ENCODE results near the gene PDIA2.

PDIA2 gene

GRCh38 chr16:303760-304505, 21.0 kb downstream of the PDIA2 start:
- H3K27ac ChIP-seq (ENCODE audit: extremely low read depth, low read depth, low read length), result no peak overlapping the region
- H3K9me3 ChIP-seq (ENCODE audit: control insufficient read depth, insufficient read depth, low read depth, low read length), result no peaks in the 10 kb centered on the region
- ChIA-PET CTCF (interaction anchor here (0.5 kb wide), 1 partner anchor 34 kb away, joined by 3 read pairs; no protein-coding TSS in a partner anchor), POLR2A (no interaction called here)
- no peaks in the 10 kb centered on the region for H3K4me1 ChIP-seq (ENCODE audit: control insufficient read depth, insufficient read depth, low read length)
- peak; percentile 54 for TF ChIP-seq GLIS1 (tag by site-specific recombination; IDR thresholded peaks at IDR 0.05)
- TF ChIP-seq ZNF133 (tag by site-specific recombination; IDR thresholded peaks at IDR 0.05), result no peak
- peak; percentile 35; the same call in 1 of the 2 replicates for TF ChIP-seq CTCF (tag by site-specific recombination; IDR thresholded peaks at IDR 0.05)
- no peak overlapping the region for H3K4me3 ChIP-seq (ENCODE audit: low read depth, low read length)
- peaks cover 0 to 53% of the 10 kb centered on the region in 2 experiments; a peak in 2 of 3 replicates for H3K36me3 ChIP-seq (ENCODE audit: control insufficient read depth in 2 of 2, insufficient read depth in 1 of 2, low read length in 2 of 2)

GRCh38 chr16:305916-306626, 23.1 kb downstream of the PDIA2 start:
- Histone ChIP-seq H3K36me3 (ENCODE audit: control insufficient read depth in 2 of 2, insufficient read depth in 1 of 2, low read length in 2 of 2) (peaks cover 0 to 64% of the 10 kb centered on the region in 2 experiments; a peak in 2 of 3 replicates), H3K27ac (ENCODE audit: extremely low read depth, low read depth, low read length) (no peak overlapping the region), H3K4me1 (ENCODE audit: control insufficient read depth, insufficient read depth, low read length) (no peaks in the 10 kb centered on the region), H3K4me3 (ENCODE audit: low read depth, low read length) (no peak overlapping the region), H3K9me3 (ENCODE audit: control insufficient read depth, insufficient read depth, low read depth, low read length) (no peaks in the 10 kb centered on the region)
- CTCF ChIA-PET, result no interaction called here
- POLR2A ChIA-PET, result no interaction called here
- TF ChIP-seq ZNF350 (tag by site-specific recombination; IDR thresholded peaks at IDR 0.05) (no peak), ZNF426 (tag by site-specific recombination; IDR thresholded peaks at IDR 0.05) (no peak), ZNF354C (tag by site-specific recombination; IDR thresholded peaks at IDR 0.05; ENCODE audit: borderline replicate concordance, low read depth) (no peak), ZIC2 (tag by site-specific recombination; IDR thresholded peaks at IDR 0.05) (no peak), SP7 (tag by site-specific recombination; IDR thresholded peaks at IDR 0.05) (no peak), MZF1 (tag by site-specific recombination; IDR thresholded peaks at IDR 0.05; ENCODE audit: borderline replicate concordance) (no peak), ZSCAN4 (tag by site-specific recombination; IDR thresholded peaks at IDR 0.05) (peak; percentile 64; the same call in 1 of the 2 replicates), ZNF645 (tag by site-specific recombination; IDR thresholded peaks at IDR 0.05) (no peak), ZNF114 (tag by site-specific recombination; IDR thresholded peaks at IDR 0.05) (no peak), EGR2 (tag by site-specific recombination; IDR thresholded peaks at IDR 0.05; ENCODE audit: low read depth) (peak; percentile 84), ZBTB48 (tag by site-specific recombination; IDR thresholded peaks at IDR 0.05) (no peak), ZNF2 (tag by site-specific recombination; IDR thresholded peaks at IDR 0.05) (no peak), KLF10 (tag by site-specific recombination; IDR thresholded peaks at IDR 0.05) (no peak), ZNF549 (tag by site-specific recombination; IDR thresholded peaks at IDR 0.05) (no peak), ZNF132 (tag by site-specific recombination; IDR thresholded peaks at IDR 0.05; ENCODE audit: borderline replicate concordance) (no peak), ZNF211 (tag by site-specific recombination; IDR thresholded peaks at IDR 0.05; ENCODE audit: low read depth) (no peak), ELK4 (IDR thresholded peaks at IDR 0.05; ENCODE audit: borderline replicate concordance, low read depth, low read length) (no peak), ZBTB11 (tag by site-specific recombination; conservative IDR thresholded peaks at IDR 0.05; ENCODE audit: low read depth) (no peak), ZNF561 (tag by site-specific recombination; IDR thresholded peaks at IDR 0.05; ENCODE audit: borderline replicate concordance) (no peak), ZFP69B (tag by site-specific recombination; IDR thresholded peaks at IDR 0.05) (no peak), ZNF366 (tag by site-specific recombination; conservative IDR thresholded peaks at IDR 0.05) (no peak), ZFHX2 (tag by site-specific recombination; conservative IDR thresholded peaks at IDR 0.05) (peak; percentile 91)

Data from HEK293 (cell line).